NCI-H774 (cell line): Measurements from ENCODE around the gene LRP8.

Experiments
- DNase-seq: peaks from one replicate; lab custom pipeline; 2025; lab: John Stamatoyannopoulos, UW

Gene LRP8

GRCh38 chr1:53339736-53340635, 12.1 kb upstream of the LRP8 start:
- no peak for DNase-seq

GRCh38 chr1:53338423-53338822, 10.6 kb upstream of the LRP8 start:
- no peak for DNase-seq

- DNase-seq: no peak
Measured at GRCh38 chr1:53337499-53337898, 9.6 kb upstream of the LRP8 start.

DNA sequence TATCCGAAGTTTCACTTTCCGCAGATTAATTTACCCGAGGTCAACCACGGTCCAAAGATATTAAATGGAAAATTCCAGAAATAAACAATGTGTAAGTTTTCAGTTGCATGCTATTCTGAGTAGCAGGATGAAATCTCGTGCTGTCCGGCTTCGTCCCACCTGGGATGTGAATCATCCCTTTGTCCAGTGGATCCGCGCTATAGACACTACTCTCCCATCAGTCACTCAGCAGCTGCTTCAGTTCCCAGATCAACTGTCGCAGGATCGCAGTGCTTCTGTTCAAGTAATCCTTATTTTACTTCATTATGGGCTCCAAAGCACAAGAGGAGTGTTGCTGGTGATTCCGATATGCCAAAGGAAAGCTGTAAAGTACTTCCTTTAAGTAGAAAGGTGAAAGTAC, 8.3 kb upstream of the LRP8 start:
- DNase-seq: no peak

DNA sequence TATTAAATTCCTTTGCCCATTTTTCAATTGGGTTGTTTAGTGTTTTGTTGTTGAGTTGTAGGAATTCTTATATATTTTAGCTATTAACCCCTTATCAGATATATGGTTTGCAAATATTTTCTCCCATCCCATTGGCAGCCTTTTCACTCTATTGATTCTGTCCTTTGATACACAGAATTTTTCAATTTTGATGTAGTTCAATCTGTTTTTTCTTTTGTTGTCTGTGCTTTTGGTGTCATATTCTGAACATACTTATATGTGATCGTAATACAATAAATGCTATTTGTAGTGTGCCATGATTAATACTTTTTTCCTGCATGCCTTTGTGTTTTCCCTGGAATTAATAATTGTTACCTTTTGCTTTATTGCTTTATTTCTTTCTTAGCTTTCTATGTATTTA, 7.8 kb upstream of the LRP8 start:
- no peak for DNase-seq

DNA sequence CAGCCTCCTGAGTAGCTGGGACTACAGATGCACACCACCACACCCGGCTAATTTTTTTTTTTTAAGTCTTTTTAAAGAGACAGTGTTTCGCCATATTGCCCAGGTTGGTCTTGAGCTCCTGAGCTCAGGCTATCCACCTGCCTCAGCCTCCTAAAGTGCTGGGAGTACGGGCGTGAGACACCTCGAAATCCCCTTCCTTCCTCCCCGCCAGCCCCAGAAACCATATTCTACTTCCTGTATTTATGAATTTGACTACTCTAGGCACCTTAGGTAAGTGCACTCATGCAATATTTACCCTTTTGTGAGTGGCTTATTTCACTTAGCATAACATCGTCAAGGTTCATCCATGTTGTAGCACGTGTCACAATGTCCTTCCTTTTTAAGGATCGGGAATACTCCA, 6.9 kb upstream of the LRP8 start:
- DNase-seq: no peak

DNA sequence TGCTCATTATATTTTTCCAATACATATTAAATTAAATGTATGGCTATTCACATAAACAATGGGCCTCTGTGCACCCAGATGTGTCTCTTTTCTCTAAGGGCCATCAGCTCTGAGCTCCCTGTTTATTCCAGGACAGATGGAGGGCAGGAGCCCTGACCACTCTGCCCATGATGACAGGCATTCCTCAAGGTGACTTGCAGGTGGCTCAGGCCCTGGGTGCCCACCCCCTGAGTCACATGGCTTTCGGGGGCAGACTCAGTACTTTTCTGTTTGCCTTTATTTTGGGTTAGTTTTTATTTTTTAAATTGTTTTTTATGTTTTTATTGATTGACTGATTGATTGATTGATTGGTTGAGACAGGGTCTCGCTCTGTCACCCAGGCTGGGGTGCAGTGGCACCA, 6.4 kb upstream of the LRP8 start:
- DNase-seq: no peak

GRCh38 chr1:53332833-53333232, 5.0 kb upstream of the LRP8 start:
- DNase-seq: no peak

- DNase-seq: no peak
Measured at GRCh38 chr1:53332186-53332564, 4.3 kb upstream of the LRP8 start.

DNA sequence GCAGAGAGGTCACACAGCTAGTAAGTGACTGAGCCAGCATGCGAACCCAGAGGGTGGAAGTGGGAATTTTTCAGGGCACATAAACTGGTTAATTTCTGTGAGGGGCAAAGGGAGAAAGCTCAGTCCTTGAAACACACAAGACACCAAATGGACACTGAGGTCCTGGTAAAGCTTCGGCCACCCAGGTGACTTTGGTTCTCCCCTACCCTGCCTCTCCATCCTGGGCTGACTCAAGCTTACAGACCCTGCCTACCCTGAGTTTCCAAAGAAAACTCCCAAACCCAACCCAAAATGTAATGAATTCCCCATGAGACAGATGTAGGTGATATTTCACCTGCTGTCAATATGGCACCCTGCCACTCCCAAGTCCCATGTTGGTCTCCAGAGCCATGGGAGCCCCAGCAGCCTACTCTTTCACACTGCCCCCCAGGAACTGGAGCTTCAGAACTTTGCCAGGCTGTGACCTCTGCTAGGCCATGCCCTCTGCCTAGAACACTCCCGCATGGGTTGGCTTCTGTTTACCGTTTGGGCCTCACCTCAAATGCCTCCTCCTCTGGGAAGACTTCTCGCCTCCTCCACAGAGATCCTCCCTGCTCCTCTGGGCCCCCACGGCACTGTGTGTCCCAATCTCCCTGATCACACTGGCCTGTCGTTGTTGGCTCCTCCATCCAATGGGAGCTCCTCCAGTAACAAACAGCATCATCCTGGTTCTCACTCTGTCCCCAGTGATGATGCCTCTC, 3.7 kb upstream of the LRP8 start:
- no peak for DNase-seq

GRCh38 chr1:53330819-53331218, 2.9 kb upstream of the LRP8 start:
- no peak for DNase-seq

- no peak for DNase-seq
Measured at GRCh38 chr1:53328541-53329499, 950 bp upstream of the LRP8 start.

DNA sequence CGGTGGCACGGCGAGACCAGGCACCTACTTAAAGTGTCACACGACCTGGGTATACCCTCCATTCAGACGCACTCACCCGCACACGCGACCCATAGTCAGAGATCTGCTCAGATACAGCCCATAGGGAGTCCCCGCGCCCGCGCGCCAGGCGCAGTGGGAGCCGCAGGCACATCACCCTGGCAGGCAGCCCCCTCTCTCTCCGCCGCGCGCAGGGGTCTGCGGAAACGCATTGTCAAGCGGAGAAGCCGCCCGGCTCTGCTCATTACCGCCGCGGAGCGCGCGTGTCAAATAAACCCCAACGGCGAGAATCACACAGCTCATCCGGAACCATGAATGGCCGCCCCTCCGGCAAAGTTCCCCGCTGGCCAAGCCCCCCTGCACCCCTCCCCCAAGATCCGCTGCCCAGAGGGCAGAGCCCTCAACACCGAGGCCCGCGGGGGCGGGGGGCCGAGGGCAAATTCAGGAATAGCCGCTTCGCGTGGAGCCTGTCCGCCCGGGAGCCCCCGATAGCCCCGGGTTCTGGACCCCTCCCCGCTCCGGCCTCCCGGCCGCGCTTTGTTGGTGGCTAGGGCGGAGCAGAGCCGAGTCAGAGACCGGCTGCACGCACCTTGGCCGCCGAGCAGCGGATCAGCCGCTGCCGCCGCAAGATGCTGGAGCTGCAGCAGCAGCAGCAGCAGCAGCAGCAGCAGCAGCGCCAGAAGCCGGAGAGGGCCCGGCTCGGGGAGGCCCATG, 522 bp downstream of the LRP8 start:
- peak; percentile 24 for DNase-seq

DNA sequence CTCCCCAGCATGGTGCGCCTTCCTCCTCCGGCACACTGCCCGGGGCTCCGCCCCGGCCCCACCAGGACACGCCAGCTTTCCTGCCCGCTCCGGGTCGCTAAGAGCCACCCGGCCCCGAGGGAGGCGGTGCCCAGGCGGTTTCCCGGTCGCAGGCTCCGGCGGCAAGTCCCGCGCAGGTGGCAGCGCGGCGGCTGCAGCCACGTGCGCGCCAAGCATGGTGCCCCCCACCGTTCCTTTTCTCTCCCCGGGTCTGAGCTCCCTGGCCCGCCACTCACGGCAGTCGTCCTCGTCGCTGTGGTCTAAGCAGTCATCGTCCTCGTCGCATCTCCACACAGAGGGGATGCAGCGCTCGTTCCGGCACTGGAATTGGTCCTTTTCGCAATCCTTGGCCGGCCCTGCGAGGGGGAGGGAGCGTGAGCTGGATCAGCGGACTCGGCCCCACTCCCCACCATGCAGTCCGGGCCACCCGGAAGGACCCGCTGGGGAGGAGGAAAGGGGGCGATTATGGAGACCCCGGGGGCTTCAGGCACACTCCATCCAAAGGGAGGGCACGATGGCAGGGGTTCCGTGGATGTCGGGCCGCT, 1.2 kb downstream of the LRP8 start:
- peak; percentile 82 for DNase-seq

GRCh38 chr1:53326088-53326597, 1.7 kb downstream of the LRP8 start:
- DNase-seq: peak; percentile 97

DNA sequence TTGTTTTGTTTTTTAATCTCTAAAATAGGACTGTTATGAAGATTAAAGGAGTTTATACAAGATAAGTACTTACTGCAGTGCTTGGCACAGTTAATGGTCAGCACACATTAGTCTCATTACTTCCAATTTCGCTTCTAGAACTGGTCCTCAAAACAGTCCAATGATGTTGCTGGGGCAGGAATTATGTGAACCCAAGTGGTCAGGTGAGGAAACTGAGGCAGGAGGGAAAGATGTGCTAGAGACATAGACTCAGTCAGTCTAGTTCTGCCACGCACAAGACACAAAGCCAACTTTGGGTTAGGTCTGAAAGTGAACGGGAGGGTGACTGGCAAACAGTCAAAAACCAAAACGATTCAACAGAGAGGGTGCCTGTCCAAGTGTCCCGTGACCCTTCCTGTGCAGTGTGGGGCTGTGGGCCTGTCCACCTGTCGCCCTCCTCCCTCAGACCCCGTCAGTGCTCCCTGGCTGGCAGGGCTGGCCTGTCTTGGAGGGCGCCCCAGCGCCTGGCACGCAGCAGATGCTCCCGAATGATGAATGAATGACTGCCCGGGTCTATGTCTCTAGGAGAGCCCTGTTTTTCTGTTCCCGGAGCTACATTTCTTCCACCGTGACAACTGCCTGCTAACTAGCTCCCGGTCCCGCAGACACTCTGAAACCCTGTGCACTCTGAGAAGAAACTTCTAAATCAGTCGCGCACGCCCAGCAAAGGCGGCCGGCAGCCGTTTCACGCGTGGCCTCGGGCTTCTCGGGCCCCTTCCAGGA, 2.4 kb downstream of the LRP8 start:
- DNase-seq: no peak

GRCh38 chr1:53324728-53325297, 3.1 kb downstream of the LRP8 start:
- no peak for DNase-seq

- DNase-seq: no peak
Measured at GRCh38 chr1:53324321-53324720, 3.5 kb downstream of the LRP8 start.

GRCh38 chr1:53323316-53323715, 4.6 kb downstream of the LRP8 start:
- DNase-seq: no peak
